Stimulated activated CD8-positive, alpha-beta memory T cell treated with anti-CD3 and anti-CD28 coated beads, Interleukin-12 subunit alpha, Interleukin-12 subunit beta, amount 100 ng/mL, for 24 hours (primary cell): ENCODE measurements around the gene ATP6AP2.
"Not testable (repeated sequence)": the region's sequence is repeated elsewhere in the genome, so short reads cannot be mapped to it uniquely, and the experiment has no call there.

Experiments
- DNase-seq: peaks from one replicate; pipeline ENCODE4 v3.0.0-alpha.2; 2020; ENCODE audit errors: extremely low read depth

ATP6AP2 gene

GRCh38 chrX:40575411-40575810, 5.4 kb upstream of the ATP6AP2 start:
- DNase-seq: not testable (repeated sequence)

DNA sequence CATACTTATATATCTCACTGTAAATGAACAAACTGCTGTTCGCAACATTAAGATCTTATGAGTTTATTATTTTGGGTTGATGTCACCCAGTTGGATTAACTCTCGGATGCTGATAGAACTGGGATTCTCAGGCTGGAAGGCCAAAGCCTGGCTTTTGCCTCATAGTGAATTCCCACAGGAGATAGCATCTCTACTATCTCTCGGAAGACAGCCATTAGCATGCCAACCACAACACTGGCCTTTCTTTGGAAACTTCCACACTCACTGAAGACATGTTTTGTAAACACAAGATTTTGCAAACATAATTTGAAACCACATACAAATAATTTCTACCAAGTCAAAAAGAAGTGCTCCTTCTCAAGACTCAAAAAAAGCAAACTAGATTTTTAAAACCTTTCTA, 4.5 kb upstream of the ATP6AP2 start:
- DNase-seq: no peak

DNA sequence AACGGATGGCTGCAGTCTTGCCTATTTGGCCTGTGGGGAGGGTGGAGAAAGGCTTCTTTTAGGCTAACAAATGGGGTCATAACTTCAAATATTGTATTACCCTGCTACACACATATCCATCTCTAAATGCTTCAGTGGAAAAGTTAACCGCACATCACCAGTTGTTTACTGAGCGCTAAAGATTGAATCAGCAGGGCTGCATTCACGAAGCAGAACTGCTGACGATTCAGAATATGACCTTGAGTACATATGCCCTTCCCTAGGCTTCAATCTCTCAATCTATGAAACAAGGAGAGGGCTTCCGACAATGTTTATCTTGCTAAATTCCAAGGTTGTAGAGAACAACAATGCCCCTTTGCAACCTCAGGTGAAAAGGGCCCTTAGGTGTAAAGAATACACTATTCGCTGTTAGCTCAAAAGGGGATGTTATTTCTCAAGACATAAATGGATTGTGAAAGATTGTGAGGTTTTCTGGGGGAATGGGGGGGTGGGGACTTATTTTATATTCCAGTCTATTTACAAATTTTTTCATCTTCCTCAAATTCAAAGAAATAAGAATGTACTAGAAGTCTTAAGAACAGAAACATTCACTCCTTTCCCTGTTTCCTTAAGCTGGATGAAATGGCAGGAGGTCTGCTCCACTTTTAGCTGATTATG, 2.6 kb upstream of the ATP6AP2 start:
- no peak for DNase-seq

DNA sequence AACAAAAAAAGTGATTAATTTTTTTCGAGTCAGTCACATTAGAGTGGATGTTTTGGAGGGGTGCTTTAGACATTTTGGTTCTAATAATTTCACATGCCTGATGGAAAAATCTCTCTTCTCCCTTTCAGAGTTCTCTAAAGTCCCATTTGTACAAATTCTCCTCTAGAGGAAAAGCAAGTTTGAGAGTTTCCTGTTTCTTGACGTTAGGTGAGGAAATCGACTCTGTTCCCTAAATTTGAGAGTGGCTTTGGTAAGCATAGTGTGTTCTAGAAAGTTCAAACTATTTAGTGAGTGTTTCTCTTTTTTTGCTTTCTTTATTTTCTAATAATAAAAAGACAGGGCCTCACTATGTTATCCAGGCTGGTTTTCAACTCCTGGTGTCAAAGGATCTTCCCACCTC, 1.6 kb upstream of the ATP6AP2 start:
- DNase-seq: no peak

DNA sequence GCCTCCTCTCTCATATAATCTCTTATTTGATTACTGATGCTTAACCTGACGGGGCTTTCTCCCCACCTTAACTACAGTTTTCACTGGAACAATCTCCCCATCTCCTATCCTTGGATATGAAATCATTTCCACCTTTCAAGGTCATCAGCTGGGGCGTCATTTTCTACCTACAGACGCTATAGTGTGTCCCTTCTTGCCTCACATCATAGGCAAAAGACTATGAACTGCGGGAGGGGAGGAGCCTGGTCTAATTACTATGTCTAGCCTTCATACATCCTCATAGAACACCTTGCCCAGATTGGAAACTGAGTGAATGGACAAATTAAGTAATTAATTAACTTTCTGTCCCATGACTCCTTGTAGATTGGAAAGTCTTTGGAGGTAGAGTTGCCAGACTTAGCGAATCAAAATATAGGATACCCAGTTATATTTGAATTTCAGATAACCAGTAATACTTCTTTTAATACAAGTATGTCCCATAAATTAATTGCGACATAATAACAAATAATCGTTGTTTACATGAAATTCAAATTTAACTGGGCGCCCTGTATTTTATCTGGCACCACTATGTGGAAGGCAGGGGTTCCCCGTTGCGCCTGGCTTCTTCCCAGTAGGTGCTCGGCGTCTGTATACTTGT, 752 bp upstream of the ATP6AP2 start:
- DNase-seq: no peak

GRCh38 chrX:40581336-40581920, 658 bp downstream of the ATP6AP2 start:
- DNase-seq: no peak

DNA sequence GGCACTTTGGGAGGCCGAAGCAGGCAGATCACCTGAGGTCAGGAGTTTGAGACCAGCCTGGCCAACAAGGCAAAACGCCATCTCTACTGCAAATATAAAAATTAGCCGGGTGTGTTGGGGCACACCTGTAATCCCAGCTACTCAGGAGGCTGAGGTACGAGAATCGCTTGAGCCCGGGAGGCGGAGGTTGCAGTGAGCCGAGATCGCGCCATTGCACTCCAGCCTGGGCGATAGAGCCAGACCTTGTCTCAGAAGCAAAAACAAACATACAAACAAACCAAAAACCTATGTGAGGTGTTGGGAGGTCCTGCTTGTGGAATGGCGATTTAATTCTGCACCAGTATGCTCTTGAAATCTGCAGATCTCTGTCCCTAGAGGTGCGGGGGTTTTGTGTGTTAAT, 1.4 kb downstream of the ATP6AP2 start:
- not testable (repeated sequence) for DNase-seq

- DNase-seq: no peak
These were observed 2.0 kb downstream of the ATP6AP2 start for GRCh38 chrX:40582811-40583210.

DNA sequence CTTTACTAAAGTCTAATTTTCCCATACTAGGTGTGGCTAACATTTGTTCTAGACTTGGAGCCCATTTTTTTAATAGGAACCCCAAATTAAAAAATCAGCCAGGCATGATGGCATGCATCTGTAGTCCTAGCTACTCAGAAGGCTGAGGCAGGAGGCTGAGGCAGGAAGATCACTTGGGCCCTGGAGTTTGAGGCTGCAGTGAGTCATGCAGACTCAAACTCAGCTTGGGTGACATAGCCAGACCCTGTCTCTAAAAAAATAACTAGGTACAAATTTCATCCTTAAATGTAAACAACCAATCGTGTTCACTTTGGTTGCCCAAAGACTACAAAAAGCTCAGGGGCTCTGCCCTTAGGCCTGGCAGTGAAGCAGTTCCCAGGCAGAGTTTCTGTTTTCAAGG, 6.9 kb downstream of the ATP6AP2 start:
- not testable (repeated sequence) for DNase-seq

DNA sequence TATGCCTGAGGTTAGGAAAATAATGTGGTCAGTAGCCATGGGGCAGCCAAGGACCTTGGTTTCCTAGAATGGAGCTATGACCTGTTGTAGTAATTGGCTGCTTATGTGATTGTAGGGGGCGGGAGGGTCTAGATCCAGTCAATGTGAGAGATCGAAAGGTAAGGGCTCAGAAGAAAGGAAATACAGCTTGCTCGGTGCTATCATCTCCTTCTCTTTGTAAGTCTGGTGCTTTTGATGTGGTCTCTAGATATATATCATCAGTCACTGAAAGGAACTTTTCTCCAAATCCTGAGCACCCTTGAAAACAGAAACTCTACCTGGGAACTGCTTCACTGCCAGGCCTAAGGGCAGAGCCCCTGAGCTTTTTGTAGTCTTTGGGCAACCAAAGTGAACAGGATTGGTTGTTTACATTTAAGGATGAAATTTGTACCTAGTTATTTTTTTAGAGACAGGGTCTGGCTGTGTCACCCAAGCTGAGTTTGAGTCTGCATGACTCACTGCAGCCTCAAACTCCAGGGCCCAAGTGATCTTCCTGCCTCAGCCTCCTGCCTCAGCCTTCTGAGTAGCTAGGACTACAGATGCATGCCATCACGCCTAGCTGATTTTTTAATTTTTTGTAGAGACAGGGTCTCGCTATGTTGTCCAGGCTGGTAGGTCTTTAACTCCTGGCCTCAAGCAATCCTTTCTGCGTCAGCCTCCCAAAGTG, 9.0 kb downstream of the ATP6AP2 start:
- not testable (repeated sequence) for DNase-seq

DNA sequence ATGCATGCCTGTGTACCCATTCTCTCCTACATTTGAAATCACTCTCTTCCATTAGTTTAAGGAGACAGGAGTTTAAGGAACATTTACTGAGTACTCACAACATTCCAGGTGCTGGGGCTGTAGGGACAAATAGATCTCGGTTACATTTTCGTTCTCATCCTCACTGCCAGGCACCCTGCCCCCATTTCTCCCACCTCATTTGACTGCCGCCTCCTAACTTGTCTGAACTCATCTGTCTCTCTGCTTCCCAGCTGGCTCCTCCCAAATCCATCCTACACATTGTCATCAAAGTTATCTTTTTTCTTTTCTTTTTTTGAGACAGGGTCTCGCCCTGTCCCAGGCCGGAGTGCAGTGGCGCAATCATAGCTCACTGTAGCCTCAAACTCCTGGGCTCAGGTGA, 22.7 kb downstream of the ATP6AP2 start:
- DNase-seq: no peak

DNA sequence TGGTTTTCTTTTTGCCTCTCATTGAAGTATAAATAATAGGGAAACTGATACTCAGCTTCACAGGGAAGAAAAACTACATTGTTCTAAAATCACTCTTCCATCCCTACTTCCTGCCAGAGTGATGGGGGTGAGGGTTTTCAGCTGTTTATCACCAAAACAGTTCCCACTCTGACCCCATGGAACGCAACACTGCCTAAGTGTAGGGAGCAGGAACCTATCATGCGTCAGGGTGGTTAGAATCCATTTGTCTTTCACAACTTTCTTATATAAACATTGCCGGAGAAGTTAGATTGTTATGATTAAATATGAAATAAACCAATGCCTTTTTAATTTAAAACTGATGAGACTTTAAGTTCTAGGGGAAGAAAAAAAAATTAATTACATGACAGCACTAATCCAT, 26.6 kb downstream of the ATP6AP2 start:
- DNase-seq: no peak

- DNase-seq: no peak
These were observed 31.7 kb downstream of the ATP6AP2 start for GRCh38 chrX:40612511-40612910.

- DNase-seq: no peak
These were observed 35.2 kb downstream of the ATP6AP2 start for GRCh38 chrX:40615976-40616375.

- DNase-seq: no peak
These were observed 36.8 kb downstream of the ATP6AP2 start for GRCh38 chrX:40617566-40617965.

GRCh38 chrX:40622479-40623138, 41.8 kb downstream of the ATP6AP2 start:
- no peak for DNase-seq

GRCh38 chrX:40623139-40623536, 42.4 kb downstream of the ATP6AP2 start, which contains the start of gene MPC1L:
TSS of gene MPC1L (plus strand) at chrX:40623428. CDS start at chrX:40623566, 138 bp downstream.
- no peak for DNase-seq

DNA sequence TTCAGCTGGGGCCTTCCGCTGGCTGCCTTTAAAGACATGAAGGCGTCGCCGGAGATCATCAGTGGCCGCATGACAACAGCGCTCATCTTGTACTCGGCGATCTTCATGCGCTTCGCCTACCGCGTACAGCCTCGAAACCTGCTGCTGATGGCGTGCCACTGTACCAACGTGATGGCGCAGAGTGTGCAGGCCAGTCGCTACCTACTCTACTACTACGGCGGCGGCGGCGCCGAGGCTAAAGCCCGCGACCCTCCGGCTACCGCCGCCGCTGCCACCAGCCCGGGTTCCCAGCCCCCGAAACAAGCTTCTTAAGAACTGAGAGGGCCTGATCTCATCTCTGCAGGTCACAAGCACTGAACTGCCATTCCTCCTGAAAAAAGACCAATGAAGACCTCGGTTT, 42.9 kb downstream of the ATP6AP2 start:
- no peak for DNase-seq

DNA sequence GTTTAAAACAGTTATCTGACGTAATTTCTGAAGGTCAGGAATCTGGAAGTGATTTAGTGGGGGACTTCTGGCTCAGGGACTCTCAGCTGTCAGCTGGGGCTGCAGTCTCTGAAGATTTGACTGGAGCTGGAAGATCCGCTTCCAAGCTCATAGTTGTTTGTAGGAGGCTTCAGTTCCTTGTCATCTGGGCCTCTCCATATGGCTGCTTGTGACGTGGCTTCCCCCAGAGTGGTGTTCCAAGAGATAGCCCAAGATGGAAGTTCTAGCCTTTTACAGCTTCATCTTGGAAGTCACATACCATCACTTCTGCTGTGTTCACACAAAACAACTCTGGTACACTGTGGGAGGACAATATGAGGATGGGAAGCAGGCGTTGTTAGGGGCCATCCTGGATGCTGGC, 44.5 kb downstream of the ATP6AP2 start:
- no peak for DNase-seq

GRCh38 chrX:40628506-40628905, 47.7 kb downstream of the ATP6AP2 start:
- DNase-seq: no peak

GRCh38 chrX:40632199-40632598, 51.4 kb downstream of the ATP6AP2 start:
- DNase-seq: no peak

- no peak for DNase-seq
These were observed 56.9 kb downstream of the ATP6AP2 start for GRCh38 chrX:40637687-40638086.
